ENCODE measurements around the gene UPK2.
"Not testable (repeated sequence)": the region's sequence is repeated elsewhere in the genome, so short reads cannot be mapped to it uniquely, and the experiment has no call there.

Gene UPK2

GRCh38 chr11:118939404-118939915 lies 16.6 kb upstream of the UPK2 start:
- DNase-seq: no peak

- DNase-seq: no peak
Observed at GRCh38 chr11:118939953-118940598, 16.0 kb upstream of the UPK2 start.

- DNase-seq: no peak
Observed at GRCh38 chr11:118947091-118947490, 9.0 kb upstream of the UPK2 start.

DNA sequence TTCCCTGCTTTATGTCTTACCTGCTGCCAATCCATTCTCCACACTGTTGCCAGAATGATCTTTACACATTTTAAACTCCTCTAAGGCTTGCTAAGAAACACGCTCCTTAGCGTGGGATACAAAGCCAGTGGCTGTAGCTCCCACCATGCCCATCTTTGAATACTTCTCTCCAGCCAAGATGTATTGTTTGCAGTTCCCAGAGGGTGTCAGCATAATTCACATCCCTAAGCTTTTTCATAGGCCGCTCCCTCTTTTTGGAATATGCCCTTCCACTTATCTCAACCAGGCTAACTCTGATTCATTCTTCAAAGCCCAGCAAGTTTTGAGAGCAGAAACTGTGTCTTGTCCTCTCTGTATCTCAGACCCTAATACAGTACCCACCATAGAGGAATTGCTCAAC lies 8.1 kb upstream of the UPK2 start:
- no peak for DNase-seq

GRCh38 chr11:118953265-118953664 lies 2.8 kb upstream of the UPK2 start:
- DNase-seq: peak; percentile 73

- not testable (repeated sequence) for DNase-seq
Observed at GRCh38 chr11:118953976-118954375, 2.1 kb upstream of the UPK2 start.

DNA sequence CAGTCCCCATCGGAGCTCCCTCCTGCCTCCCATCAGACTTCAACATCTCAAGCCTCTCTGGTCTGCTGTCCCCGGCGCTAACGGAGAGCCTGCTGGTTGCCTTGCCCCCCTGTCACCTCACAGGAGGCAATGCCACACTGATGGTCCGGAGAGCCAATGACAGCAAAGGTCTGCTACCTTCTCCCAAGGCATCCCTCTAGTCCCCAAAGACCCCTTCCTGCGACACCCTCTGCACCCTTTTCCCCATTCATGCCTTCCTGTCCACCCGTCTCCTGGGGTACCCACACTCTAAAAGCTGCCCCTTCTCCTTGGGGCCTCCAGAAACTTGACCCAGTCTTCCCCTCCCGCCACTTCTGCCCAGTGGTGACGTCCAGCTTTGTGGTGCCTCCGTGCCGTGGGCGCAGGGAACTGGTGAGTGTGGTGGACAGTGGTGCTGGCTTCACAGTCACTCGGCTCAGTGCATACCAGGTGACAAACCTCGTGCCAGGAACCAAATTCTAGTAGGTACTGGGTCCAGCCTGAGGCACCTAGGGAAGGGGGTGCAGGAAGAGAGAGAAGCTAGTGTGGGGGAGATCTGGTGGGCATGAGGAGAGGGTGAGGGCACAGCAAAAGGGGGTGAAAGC lies 860 bp downstream of the UPK2 start:
- DNase-seq: no peak

DNA sequence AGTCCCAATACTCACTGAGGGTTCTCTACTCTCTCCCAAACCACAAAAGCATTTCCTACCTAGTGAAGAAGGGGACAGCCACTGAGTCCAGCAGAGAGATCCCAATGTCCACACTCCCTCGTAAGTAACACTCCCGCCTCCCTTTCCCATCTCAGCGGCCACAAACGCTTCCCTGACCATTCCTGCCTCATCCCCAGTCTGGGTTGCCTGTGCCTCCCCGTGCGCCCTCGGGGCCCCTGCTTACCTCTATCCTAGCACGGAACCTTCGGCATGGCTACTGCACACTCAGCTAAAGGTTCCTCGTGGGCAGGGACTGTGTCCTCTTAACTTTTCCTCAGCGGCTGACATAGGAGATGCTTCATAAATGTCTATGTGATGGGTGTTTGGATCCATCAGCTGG lies 1.5 kb downstream of the UPK2 start:
- no peak for DNase-seq

DNA sequence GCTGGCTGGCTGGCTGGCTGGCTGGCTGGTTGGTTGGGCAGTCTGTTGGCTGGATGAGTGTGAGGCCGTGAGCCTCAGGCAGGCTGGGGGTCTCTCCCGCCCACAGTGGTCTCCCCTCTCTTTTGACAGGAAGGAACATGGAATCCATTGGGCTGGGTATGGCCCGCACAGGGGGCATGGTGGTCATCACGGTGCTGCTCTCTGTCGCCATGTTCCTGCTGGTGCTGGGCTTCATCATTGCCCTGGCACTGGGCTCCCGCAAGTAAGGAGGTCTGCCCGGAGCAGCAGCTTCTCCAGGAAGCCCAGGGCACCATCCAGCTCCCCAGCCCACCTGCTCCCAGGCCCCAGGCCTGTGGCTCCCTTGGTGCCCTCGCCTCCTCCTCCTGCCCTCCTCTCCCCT lies 1.9 kb downstream of the UPK2 start:
- DNase-seq: no peak

GRCh38 chr11:118958577-118958976 lies 2.5 kb downstream of the UPK2 start:
- DNase-seq: no peak

- no peak for DNase-seq
Observed at GRCh38 chr11:118961189-118961588, 5.1 kb downstream of the UPK2 start.

GRCh38 chr11:118961591-118961990 lies 5.5 kb downstream of the UPK2 start:
- no peak for DNase-seq

GRCh38 chr11:118969508-118969907 lies 13.4 kb downstream of the UPK2 start:
- not testable (repeated sequence) for DNase-seq

GRCh38 chr11:118971646-118972045 lies 15.5 kb downstream of the UPK2 start, which contains the start of gene FOXR1:
TSS of gene FOXR1 (plus strand) at chr11:118971761. CDS start at chr11:118971932, 171 bp downstream.
- no peak for DNase-seq

- no peak for DNase-seq
Observed at GRCh38 chr11:118973985-118974384, 17.9 kb downstream of the UPK2 start.

DNA sequence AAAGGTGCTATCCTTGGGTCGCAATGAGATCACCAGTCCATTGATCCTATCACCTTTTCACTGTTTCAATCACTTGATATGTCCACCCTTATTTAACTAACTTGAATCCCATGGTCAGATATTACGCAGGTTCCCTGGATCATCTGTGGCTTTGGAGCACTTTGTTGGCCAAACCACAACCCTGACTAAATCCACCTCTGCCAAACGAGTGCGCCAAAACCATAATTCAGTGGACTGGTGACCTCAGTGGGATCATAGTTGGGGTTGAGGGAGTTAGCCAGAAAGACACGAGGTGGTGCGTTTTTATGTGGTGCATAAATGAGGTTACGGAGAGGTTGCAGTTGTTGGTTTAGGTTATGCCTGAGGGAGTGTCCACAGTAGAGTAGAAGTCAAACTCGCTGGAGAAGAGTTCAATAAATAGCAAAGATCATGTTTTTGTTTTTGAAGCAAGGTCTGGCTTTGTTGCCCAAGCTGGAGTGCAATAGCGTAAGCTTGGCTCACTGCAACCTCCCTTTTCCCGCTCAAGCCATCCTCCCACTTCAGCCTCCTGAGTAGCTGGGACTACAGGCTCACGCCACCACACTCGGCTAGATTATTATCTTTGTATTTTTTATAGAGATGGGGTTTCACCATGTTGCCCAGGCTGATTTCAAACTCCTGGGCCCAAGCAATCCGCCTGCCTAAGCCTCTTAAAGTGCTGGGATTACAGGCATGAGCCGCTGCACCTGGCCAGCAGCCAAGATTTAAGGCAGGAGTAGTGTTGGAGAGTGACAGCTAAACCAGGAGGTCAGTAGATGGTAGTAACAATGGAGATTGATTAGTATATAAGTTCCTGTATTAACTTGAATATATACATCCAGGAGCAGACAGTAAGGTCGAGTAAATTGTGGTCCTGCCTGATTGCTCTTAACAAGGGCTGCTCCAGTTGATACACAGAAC lies 19.9 kb downstream of the UPK2 start:
- no peak for DNase-seq

- no peak for DNase-seq
Observed at GRCh38 chr11:118979434-118979833, 23.3 kb downstream of the UPK2 start.

DNA sequence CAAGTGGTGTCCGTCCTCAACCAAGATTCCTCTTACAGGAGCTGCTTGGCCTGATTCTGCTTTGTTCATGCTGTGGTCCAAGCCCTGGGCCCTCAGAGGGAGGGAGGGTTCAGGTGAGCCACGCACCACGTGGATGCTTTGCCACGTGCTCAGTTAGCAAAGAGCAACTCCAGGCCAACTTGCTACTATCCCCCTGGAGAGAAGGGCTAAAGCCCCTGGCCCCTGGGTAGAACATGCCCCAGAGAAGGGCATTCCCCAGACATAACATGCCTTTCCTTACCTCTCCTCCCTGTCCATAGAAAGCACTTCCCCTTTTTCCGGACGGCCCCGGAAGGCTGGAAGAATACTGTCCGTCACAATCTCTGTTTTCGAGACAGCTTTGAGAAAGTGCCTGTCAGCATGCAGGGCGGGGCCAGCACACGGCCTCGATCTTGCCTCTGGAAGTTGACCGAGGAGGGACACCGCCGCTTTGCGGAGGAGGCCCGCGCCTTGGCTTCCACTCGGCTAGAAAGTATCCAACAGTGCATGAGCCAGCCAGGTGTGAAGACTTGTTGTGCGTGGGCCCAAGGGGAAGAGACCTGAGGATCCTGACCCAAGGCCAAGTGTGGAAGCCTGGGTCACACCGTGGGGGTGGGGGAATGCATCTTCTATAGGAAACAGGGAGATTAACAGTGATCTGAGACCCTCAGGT lies 24.2 kb downstream of the UPK2 start:
- DNase-seq: no peak

DNA sequence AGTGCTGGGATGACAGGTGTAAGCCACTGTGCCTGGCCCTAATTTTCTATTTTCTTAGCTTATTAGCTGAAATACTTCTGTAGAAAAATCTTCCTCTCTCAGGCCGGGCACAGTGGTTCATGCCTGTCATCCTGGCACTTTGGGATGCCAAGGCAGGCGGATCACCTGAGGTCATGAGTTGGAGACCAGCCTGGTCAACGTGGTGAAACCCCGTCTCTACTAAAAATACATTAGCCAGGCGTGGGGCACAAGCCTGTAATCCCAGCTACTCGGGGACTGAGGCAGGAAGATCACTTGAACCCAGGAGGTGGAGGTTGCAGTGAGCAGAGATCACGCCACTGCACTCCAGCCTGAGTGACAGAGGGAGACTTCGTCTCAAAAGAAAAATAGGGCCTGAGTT lies 28.2 kb downstream of the UPK2 start:
- not testable (repeated sequence) for DNase-seq

DNA sequence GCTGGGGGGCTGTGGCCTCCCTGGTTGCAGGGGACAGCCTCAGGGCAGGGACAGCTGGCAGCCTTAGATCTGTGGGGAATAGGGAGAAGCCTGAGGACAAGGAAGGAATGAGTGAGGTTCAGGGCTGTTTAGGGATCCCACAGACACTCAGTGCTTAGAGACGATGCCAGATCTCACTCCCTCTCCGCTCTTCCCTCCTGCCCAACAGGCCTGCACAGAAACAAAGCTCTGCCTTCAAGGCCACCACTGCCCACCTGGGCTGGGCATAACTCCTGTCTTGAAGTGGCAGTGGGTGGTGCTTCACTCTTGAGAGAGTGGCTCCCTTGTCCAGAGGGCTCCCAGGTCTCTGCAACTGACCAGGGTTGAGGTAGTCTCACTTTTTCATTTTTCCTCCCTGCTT lies 28.7 kb downstream of the UPK2 start:
- DNase-seq: no peak

DNA sequence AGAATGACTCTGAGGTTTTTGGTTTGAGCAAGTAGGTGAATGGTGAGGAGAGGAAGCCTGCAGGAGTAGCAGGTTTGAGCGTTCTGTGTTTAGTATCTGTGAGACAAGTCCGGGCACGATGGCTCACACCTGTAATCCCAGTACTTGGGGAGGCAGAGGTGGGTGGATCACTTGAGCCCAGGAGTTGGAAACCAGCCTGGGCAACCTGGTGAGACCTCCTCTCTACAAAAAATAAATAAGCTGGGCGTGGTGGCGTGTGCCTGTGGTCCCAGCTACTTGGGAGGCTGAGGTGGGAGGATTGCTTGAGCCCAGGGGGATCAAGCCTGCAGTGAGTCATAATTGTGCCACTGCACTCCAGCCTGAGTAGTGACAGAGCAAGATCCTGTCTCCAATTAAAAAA lies 32.2 kb downstream of the UPK2 start:
- DNase-seq: no peak

- not testable (repeated sequence) for DNase-seq
Observed at GRCh38 chr11:118991486-118992038, 35.5 kb downstream of the UPK2 start.

All from midbrain (tissue), 1 donor.